Endothelial cell of umbilical vein (primary cell): ENCODE data around the gene PRKAG1. TPM values are rescaled to one million over a fixed set of nuclear protein-coding genes. Genes with fewer than 3 reads are reported as not detected.

ENCODE experiments used
- BruUV-seq: library from RNA; stranded (reverse); fragments of 400-500 nt; replicated peaks from 2 replicates; lab custom pipeline; 2021; lab: Mats Ljungman, UMichigan
- CTCF ChIA-PET: fragments of 300-600, 350-600 bp; sonication (Branson Sonifier 250); formaldehyde crosslinking; loops from one replicate; lab custom pipeline; 2021; ENCODE audit warnings: antibody characterized with exemption, inconsistent platforms; lab: Charles Lee
- POLR2A ChIA-PET: fragments of 300-600, 350-600 bp; sonication (Branson Sonifier 250); formaldehyde crosslinking; loops from one replicate; lab custom pipeline; 2021; ENCODE audit warnings: antibody characterized with exemption, inconsistent platforms; lab: Charles Lee
- DNase-seq: peaks from one replicate; pipeline ENCODE4 v3.0.0-alpha.2; 2011; ENCODE audit warnings: low read depth, low spot score
- FAIRE-seq: peaks from 2 replicates; lab custom pipeline; 2011; peaks lifted over from hg19 to GRCh38; lab: Jason Lieb, UNC
- H2AFZ ChIP-seq: 2 replicates; pipeline ENCODE4 v1.6.0; 2012; ENCODE audit warnings: low read depth, low read length, control low read depth, inconsistent platforms
- H3K27ac ChIP-seq: 2 replicates; pipeline ENCODE4 v1.5.1; 2011; ENCODE audit warnings: low read depth, mild to moderate bottlenecking, control low read depth, low read length, moderate library complexity; ENCODE audit not compliant: insufficient read depth
- H3K27me3 ChIP-seq, 2 experiments: 2 replicates each; pipeline versions ENCODE4 v1.6.0 to v1.6.1; 2011; ENCODE audit warnings: low read length in 2 of 2, mixed read lengths in 1 of 2; ENCODE audit not compliant: control insufficient read depth in 2 of 2, insufficient read depth in 2 of 2
- H3K36me3 ChIP-seq, 2 experiments: 2 replicates in 1 of 2; 3 replicates in 1 of 2; pipeline ENCODE4 v1.5.1; 2011; ENCODE audit warnings: low read length in 2 of 2, mild to moderate bottlenecking in 1 of 2, moderate library complexity in 1 of 2; ENCODE audit not compliant: control insufficient read depth in 2 of 2, insufficient read depth in 2 of 2; ENCODE audit errors: extremely low read depth in 1 of 2
- H3K4me1 ChIP-seq: 3 replicates; pipeline ENCODE4 v1.5.1; 2011; ENCODE audit warnings: mild to moderate bottlenecking, low read length; ENCODE audit not compliant: control insufficient read depth, insufficient read depth; ENCODE audit errors: extremely low read depth
- H3K4me2 ChIP-seq: 2 replicates; pipeline ENCODE4 v1.6.1; 2011; ENCODE audit warnings: low read length, control low read depth, mixed read lengths; ENCODE audit not compliant: insufficient read depth
- H3K4me3 ChIP-seq, 3 experiments: fragments of 200-600 bp in 1 of 3; sonication (generic), shearing (Covaris generic) in 1 of 3; replicated peaks in 1 of 3; 2 replicates each; pipeline ENCODE4 v1.5.1; 2011 to 2016; ENCODE audit warnings: control low read depth in 3 of 3, low read length in 3 of 3, mild to moderate bottlenecking in 2 of 3, inconsistent platforms in 1 of 3, low read depth in 1 of 3, moderate library complexity in 1 of 3; ENCODE audit not compliant: insufficient read depth in 1 of 3
- H3K79me2 ChIP-seq: 2 replicates; pipeline ENCODE4 v1.6.0; 2012; ENCODE audit warnings: low read length, inconsistent platforms; ENCODE audit not compliant: control insufficient read depth, insufficient read depth
- H3K9ac ChIP-seq: replicated peaks from 2 replicates; pipeline ENCODE3; 2011; ENCODE audit warnings: low read length, control low read depth; ENCODE audit not compliant: insufficient read depth; ENCODE audit errors: extremely low read depth
- H3K9me1 ChIP-seq: replicated peaks from 3 replicates; pipeline ENCODE4 v1.6.0; 2011; ENCODE audit warnings: mild to moderate bottlenecking, low read length; ENCODE audit not compliant: control insufficient read depth, insufficient read depth; ENCODE audit errors: extremely low read depth
- H3K9me3 ChIP-seq: replicated peaks from 2 replicates; pipeline ENCODE4 v1.5.1; 2012; ENCODE audit warnings: low read length, inconsistent platforms; ENCODE audit not compliant: control insufficient read depth, insufficient read depth
- H4K20me1 ChIP-seq: replicated peaks from 2 replicates; pipeline ENCODE3; 2011; ENCODE audit warnings: mild to moderate bottlenecking, low read length; ENCODE audit not compliant: control insufficient read depth, insufficient read depth; ENCODE audit errors: extremely low read depth
- EZH2 ChIP-seq: IDR thresholded peaks from 2 replicates; pipeline ENCODE4 v1.6.1; 2012; ENCODE audit warnings: borderline replicate concordance, low read depth, mild to moderate bottlenecking, moderate library complexity, low read length, inconsistent platforms; ENCODE audit not compliant: severe bottlenecking
- FOS ChIP-seq: IDR thresholded peaks from 2 replicates; pipeline ENCODE4 v1.6.1; 2011; ENCODE audit warnings: mild to moderate bottlenecking, low read length, moderate library complexity, borderline replicate concordance; ENCODE audit not compliant: insufficient read depth
- GATA2 ChIP-seq: IDR thresholded peaks from 2 replicates; pipeline ENCODE4 v1.7.0; 2011; ENCODE audit warnings: low read depth, mild to moderate bottlenecking, moderate library complexity, mixed read lengths, low read length; ENCODE audit not compliant: insufficient read length, insufficient read depth
- JUN ChIP-seq: IDR thresholded peaks from 2 replicates; pipeline ENCODE4 v1.6.1; 2011; ENCODE audit warnings: borderline replicate concordance, low read depth; ENCODE audit not compliant: insufficient read length, insufficient read depth
- MYC ChIP-seq: IDR thresholded peaks from one replicate; pipeline ENCODE4 v1.6.1; 2011; ENCODE audit warnings: mild to moderate bottlenecking, low read depth, low read length
- POLR2A ChIP-seq: IDR thresholded peaks from 2 replicates; pipeline ENCODE4 v1.6.1; 2012; ENCODE audit warnings: low read depth, mild to moderate bottlenecking, control low read depth, low read length
- dilution Hi-C: fragments of 300-500 bp; cut with MboI; formaldehyde crosslinking; loops from one replicate; pipeline ENCODE4 v1.15.0; 2019; ENCODE audit warnings: low sequenced_read_pairs; ENCODE audit not compliant: extremely low pct_ligation_motif_present
- intact Hi-C: fragments of 100-400 bp; cut with micrococcal nuclease; formaldehyde crosslinking; loops from one replicate; pipeline ENCODE4 v1.10.0; 2022
- polyA plus RNA-seq, 4 experiments: library from polyadenylated mRNA; depleted of rRNA in 3 of 4; stranded (reverse) in 3 of 4; unstranded in 1 of 4; fragments of >200 nt; gene quantifications; 2 replicates each; pipeline versions ENCODE4 v1.2.1 to v1.2.3, GENCODE V29; 2011 to 2012; ENCODE audit warnings: missing spikeins in 1 of 4
- total RNA-seq: library from RNA; stranded (reverse); gene quantifications from 2 replicates; pipeline ENCODE4 v1.2.3, GENCODE V29; 2021
- TF ChIP-seq, protein P1 (sequence below), 2 donors: IDR thresholded peaks; 1 replicate in 1 of 2; 2 replicates in 1 of 2; pipeline ENCODE4 v1.5.1; 2011; ENCODE audit warnings: low read length in 2 of 2, mild to moderate bottlenecking in 2 of 2, moderate library complexity in 2 of 2, control low read depth in 1 of 2, inconsistent platforms in 1 of 2, low read depth in 1 of 2; ENCODE audit not compliant: insufficient read depth in 1 of 2; ENCODE audit errors: extremely low read depth in 1 of 2
- TF ChIP-seq, protein P2 (sequence below): IDR thresholded peaks from 2 replicates; pipeline ENCODE4 v1.6.1; 2011; ENCODE audit not compliant: insufficient read depth, insufficient read length

The PRKAG1 gene
- total and polyA plus RNA-seq, 2 donors (not counting 3 experiments of a cell fraction or from before 2014, with no cell fraction given): 52.1 to 54.9 TPM

DNA sequence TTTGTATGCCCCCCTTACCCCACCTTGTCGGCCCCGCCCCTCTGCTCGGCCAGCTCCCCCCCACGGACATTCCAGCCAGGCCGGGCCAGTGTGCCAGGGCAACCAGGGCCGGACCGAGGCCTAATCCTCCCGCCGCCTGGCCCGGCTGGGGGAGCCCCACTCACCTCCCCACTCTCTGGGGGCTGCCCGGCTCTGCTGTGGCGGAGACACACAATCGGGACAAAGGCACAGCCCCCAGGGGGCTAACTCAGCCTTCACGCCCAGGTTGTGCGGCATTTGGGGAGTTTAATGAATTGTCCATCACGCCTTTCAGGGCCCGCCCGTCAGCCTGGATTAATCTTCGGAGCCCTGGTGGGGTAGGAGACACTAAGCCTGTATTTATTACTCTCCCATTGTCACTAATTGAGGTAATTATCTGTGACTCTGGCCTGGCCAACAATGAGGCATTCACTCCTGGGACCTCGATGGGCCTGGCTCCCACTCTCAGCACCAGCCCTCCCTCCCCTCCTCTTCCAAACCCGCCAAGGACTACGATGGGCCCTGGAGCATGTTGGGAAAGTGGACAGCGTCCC lies 31.8 kb downstream of the PRKAG1 start:
- POLR2A ChIA-PET: no interaction called here
- intact Hi-C loops: loop anchor here (5.0 kb wide), 1 partner anchor 65 kb away; no protein-coding TSS in a partner anchor

GRCh38 chr12:48985901-48986300 lies 32.7 kb downstream of the PRKAG1 start:
- H3K9me3 ChIP-seq: no peaks in the 10 kb centered on the region
- no peak overlapping the region for H3K9ac ChIP-seq
- no peak for DNase-seq
- H4K20me1 ChIP-seq: no peaks in the 10 kb centered on the region
- H3K27me3 ChIP-seq: peaks cover 69 to 75% of the 10 kb centered on the region in 2 experiments
- FAIRE-seq: no peak
- no peak overlapping the region for H2AFZ ChIP-seq
- CTCF ChIA-PET: interaction anchor here (0.8 to 11.2 kb wide), 5 partner anchors 9 to 133 kb away, joined by 3 to 175 read pairs (median 6); partner anchors contain the start of gene DDN
- POLR2A ChIA-PET: no interaction called here
- TF ChIP-seq JUN (no peak), POLR2A (no peak), FOS (no peak), MYC (no peak)
- TF ChIP-seq, protein P1, sequence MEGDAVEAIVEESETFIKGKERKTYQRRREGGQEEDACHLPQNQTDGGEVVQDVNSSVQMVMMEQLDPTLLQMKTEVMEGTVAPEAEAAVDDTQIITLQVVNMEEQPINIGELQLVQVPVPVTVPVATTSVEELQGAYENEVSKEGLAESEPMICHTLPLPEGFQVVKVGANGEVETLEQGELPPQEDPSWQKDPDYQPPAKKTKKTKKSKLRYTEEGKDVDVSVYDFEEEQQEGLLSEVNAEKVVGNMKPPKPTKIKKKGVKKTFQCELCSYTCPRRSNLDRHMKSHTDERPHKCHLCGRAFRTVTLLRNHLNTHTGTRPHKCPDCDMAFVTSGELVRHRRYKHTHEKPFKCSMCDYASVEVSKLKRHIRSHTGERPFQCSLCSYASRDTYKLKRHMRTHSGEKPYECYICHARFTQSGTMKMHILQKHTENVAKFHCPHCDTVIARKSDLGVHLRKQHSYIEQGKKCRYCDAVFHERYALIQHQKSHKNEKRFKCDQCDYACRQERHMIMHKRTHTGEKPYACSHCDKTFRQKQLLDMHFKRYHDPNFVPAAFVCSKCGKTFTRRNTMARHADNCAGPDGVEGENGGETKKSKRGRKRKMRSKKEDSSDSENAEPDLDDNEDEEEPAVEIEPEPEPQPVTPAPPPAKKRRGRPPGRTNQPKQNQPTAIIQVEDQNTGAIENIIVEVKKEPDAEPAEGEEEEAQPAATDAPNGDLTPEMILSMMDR (IDR thresholded peaks at IDR 0.05; ENCODE audit: extremely low read depth in 1 of 2, insufficient read depth in 1 of 2, low read depth in 1 of 2, low read length in 2 of 2): no peak
- TF ChIP-seq, protein P2, sequence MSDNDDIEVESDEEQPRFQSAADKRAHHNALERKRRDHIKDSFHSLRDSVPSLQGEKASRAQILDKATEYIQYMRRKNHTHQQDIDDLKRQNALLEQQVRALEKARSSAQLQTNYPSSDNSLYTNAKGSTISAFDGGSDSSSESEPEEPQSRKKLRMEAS: no peak
- H3K27ac ChIP-seq: no peak overlapping the region
- peaks cover 4% of the 10 kb centered on the region for H3K4me1 ChIP-seq
- intact Hi-C loops (loop anchor here (5.0 kb wide), 1 partner anchor 64 kb away; no protein-coding TSS in a partner anchor), dilution Hi-C loops (no loop called here)
- H3K36me3 ChIP-seq: no peaks in the 10 kb centered on the region
- H3K4me3 ChIP-seq: no peak overlapping the region
- H3K9me1 ChIP-seq: no peaks in the 10 kb centered on the region
- BruUV-seq: no TSS peak
- no peak overlapping the region for H3K4me2 ChIP-seq
- H3K79me2 ChIP-seq: no peaks in the 10 kb centered on the region

More for the DNA sequence above, 31.8 kb downstream of the PRKAG1 start:
- Histone ChIP-seq H3K27ac (no peak overlapping the region), H4K20me1 (no peaks in the 10 kb centered on the region), H3K9ac (no peak overlapping the region), H3K27me3 (peaks cover 60 to 69% of the 10 kb centered on the region in 2 experiments), H3K79me2 (no peaks in the 10 kb centered on the region), H3K4me2 (no peak overlapping the region), H3K4me1 (no peaks in the 10 kb centered on the region), H2AFZ (no peak overlapping the region), H3K9me1 (no peaks in the 10 kb centered on the region), H3K4me3 (no peak overlapping the region), H3K9me3 (no peaks in the 10 kb centered on the region), H3K36me3 (no peaks in the 10 kb centered on the region)
- no peak for DNase-seq
- CTCF ChIA-PET: interaction anchor here (1.0 to 11.2 kb wide), 7 partner anchors 8 to 134 kb away, joined by 3 to 175 read pairs (median 7); partner anchors contain the start of genes DDN and PRKAG1
- no TSS peak for BruUV-seq
- peak; percentile 37 for TF ChIP-seq EZH2
- no peak for TF ChIP-seq POLR2A
- TF ChIP-seq JUN: no peak
- TF ChIP-seq, protein P2: no peak
- TF ChIP-seq GATA2: no peak
- FAIRE-seq: no peak
- dilution Hi-C loops: no loop called here
